ENCODE data around the gene VPS33B. TPM values are rescaled to one million over a fixed set of nuclear protein-coding genes. Genes with fewer than 3 reads are reported as not detected.

The VPS33B gene
- total RNA-seq, 1 experiment from 2014 or later = 16.3 TPM

- Histone ChIP-seq H3K79me1 (ENCODE audit: insufficient read depth, low read depth, low read length, poor library complexity, severe bottlenecking) (no peaks in the 10 kb centered on the region), H4K5ac (ENCODE audit: insufficient read length, low read depth, low read length) (no peak overlapping the region), H3K4ac (ENCODE audit: low read depth, low read length) (no peak overlapping the region), H3K18ac (ENCODE audit: insufficient read length, low read depth, low read length) (no peak overlapping the region), H2AFZ (ENCODE audit: low read length) (no peak overlapping the region), H4K20me1 (ENCODE audit: control insufficient read depth, insufficient read depth, insufficient read length) (no peaks in the 10 kb centered on the region), H3K27ac (ENCODE audit: insufficient read length, low read depth, low read length) (no peak overlapping the region), H2BK12ac (ENCODE audit: insufficient read length, low read depth, low read length) (no peak overlapping the region), H3K4me1 (ENCODE audit: insufficient read depth, low read length) (peaks cover 7% of the 10 kb centered on the region; the same call in 1 of the 2 replicates), H3K79me2 (ENCODE audit: insufficient read depth, low read length) (no peaks in the 10 kb centered on the region), H4K8ac (replicated peaks; ENCODE audit: insufficient read length, low read depth, low read length) (no peak overlapping the region), H3T11ph (ENCODE audit: low read length) (no peak overlapping the region), H2AK5ac (ENCODE audit: insufficient read length, low read length) (no peak overlapping the region), H3K9ac (ENCODE audit: extremely low read depth, insufficient read length, low read length) (no peak overlapping the region), H2BK20ac (ENCODE audit: low read depth, low read length, poor library complexity, severe bottlenecking) (no peak overlapping the region), H4K91ac (ENCODE audit: insufficient read length, low read depth, low read length) (no peak overlapping the region), H3K23ac (ENCODE audit: insufficient read length, low read depth, low read length) (no peak overlapping the region), H3K27me3 (ENCODE audit: insufficient read depth, low read length) (no peaks in the 10 kb centered on the region), H3K4me2 (ENCODE audit: insufficient read depth, insufficient read length, low read length) (no peak overlapping the region), H3K56ac (ENCODE audit: insufficient read length, low read depth, low read length) (no peak overlapping the region), H3K14ac (ENCODE audit: insufficient read depth, low read length) (no peak overlapping the region), H2BK5ac (ENCODE audit: insufficient read length, low read length) (no peak overlapping the region), H3K23me2 (ENCODE audit: insufficient read length, low read depth, low read length, poor library complexity, severe bottlenecking) (peaks cover 11% of the 10 kb centered on the region), H3K9me3 (ENCODE audit: control insufficient read depth, low read depth, low read length) (no peaks in the 10 kb centered on the region), H2BK15ac (ENCODE audit: low read depth, low read length) (no peak overlapping the region), H2BK120ac (ENCODE audit: low read depth, low read length, poor library complexity, severe bottlenecking) (no peak overlapping the region)
- H3K36me3 Mint-ChIP-seq (ENCODE audit: insufficient read depth in 1 of 3, low read depth in 3 of 3) = peaks cover 10 to 57% (median 53%) of the 10 kb centered on the region in 3 experiments
- peaks cover 15 to 16% of the 10 kb centered on the region in 2 experiments for H3K4me1 Mint-ChIP-seq
- TF ChIP-seq, protein P1, sequence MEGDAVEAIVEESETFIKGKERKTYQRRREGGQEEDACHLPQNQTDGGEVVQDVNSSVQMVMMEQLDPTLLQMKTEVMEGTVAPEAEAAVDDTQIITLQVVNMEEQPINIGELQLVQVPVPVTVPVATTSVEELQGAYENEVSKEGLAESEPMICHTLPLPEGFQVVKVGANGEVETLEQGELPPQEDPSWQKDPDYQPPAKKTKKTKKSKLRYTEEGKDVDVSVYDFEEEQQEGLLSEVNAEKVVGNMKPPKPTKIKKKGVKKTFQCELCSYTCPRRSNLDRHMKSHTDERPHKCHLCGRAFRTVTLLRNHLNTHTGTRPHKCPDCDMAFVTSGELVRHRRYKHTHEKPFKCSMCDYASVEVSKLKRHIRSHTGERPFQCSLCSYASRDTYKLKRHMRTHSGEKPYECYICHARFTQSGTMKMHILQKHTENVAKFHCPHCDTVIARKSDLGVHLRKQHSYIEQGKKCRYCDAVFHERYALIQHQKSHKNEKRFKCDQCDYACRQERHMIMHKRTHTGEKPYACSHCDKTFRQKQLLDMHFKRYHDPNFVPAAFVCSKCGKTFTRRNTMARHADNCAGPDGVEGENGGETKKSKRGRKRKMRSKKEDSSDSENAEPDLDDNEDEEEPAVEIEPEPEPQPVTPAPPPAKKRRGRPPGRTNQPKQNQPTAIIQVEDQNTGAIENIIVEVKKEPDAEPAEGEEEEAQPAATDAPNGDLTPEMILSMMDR (conservative IDR thresholded peaks at IDR 0.05) = no peak
- H3K4me3 Mint-ChIP-seq = no peak overlapping the region
- no CpG with 5 or more reads among the region's 20 CpGs for WGBS (ENCODE audit: extremely low coverage, insufficient read length, low lambda C conversion rate)
- H3K27ac Mint-ChIP-seq = peak overlapping the region in 2 of 3 experiments; percentile 3 to 32; a peak in 3 of 7 replicates
- no peaks in the 10 kb centered on the region for H3K9me3 Mint-ChIP-seq
- no peak for DNase-seq
- no peaks in the 10 kb centered on the region for H3K27me3 Mint-ChIP-seq (ENCODE audit: low read depth)
Measured at GRCh38 chr15:90960298-90961091, 61.9 kb downstream of the VPS33B start.

Measured in H9 (cell line).